ENCODE measurements around the gene SPECC1.

The SPECC1 gene

DNA sequence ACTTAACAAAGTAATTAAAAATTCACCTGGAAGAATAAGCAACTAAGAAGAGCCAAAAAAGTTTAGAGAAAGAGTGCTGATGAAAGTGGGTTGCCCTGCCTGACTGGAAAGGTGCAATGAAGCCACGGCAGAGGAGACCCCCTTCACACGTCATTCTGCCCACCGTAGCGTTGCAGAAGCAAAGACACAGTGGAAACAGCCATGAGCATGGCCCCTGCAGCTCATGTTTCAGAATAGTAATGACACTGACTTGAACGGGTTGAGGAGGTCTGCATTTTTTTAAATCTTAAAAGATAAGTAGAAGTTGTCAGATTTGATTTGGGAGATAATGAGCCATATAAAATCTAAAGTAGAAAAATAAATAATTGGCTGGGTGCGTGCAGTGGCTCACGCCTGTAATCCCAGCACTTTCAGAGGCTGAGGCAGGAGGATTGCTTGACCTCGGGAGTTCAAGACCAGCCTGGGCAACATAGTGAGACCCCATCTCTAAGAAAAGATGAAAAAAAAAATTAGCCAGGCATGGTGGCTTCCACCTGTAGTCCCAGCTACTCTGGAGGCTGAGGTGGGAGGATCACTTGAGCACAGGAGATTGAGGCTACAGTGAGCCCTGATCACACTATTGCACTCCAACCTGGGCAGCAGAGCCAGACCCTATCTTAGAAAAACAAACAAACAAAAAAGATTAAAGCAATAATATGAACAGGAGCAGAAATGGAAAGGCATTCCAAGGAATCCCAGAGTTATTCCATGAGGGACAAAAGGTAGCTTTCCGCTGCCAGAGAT, 273.6 kb downstream of the SPECC1 start:
- intact Hi-C loops (cut with DNase I), result no loop called here
- no peak for DNase-seq

DNA sequence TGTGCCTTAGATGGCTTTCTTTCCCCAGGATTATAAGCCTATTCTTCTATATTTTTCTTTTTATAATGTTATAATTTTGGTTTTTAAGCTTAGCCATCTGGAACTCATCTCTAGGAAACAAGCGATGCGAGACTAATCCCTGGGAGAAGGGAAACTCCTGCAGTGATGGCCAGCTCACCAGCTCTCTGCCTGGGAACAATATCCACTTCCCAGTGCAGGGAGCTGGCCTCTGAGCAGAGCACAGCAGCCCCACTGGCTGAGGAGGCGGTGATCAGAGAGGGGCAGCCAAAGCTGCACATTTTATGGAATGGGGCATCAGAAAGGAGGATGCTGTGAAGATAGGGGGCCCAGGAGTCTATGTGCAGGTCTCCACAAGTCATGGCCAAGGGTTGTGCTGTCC, 274.9 kb downstream of the SPECC1 start:
- DNase-seq, result no peak
- intact Hi-C loops (cut with DNase I), result no loop called here

DNA sequence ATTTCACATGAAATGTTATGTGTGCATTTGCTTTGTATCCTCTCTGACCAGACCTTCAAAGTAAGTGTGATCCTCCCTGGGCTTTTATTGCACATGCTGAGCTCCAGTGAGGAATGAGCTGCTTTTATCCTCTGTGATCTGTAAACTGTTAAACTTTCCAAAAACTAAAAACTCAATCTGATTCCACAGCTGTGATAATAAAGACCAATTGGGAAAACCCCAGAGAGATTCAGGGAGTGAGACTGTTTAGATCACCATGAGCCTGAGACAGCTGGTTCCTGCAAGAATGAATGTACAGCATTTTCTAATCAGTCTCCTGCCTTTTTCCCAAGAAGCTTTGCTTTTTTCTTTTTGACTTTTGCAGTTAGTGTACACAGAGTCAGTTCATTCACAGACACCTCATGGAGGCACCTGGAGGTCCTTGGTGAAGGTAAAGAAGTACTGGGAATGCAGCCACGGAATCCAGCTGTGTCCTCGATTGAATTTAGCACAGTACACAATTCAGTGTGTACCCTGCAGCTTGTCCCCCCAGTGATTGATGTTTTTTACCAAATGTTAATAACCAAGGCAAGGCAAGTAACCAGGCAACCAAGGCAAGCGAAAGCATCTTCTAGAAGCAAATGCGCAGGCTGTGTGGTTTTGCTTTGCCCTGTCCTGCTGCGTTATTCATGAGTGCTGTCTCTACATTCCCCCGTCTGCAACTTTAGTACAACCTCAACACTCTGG, 275.6 kb downstream of the SPECC1 start:
- intact Hi-C loops (cut with DNase I), result no loop called here
- no peak for DNase-seq

DNA sequence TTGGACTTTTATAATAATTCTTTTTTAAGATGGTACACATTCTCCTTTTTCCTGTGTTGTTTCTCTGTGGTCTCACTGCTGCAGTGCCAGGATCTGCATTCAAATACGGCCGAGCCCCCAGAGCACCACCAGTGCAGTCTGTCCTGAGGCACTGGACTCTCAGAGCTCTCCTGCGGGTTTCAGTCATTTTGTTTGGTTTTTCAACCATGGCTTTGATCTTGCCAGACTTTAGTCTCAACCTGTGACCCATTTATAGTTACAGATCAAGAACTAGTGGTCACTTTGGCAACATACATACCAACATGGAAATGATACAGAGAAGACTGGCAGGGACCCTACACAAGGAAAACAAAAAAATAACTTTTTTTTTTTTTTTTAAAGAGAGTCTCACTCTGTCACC, 280.8 kb downstream of the SPECC1 start:
- intact Hi-C loops (cut with DNase I), result no loop called here
- DNase-seq, result no peak

DNA sequence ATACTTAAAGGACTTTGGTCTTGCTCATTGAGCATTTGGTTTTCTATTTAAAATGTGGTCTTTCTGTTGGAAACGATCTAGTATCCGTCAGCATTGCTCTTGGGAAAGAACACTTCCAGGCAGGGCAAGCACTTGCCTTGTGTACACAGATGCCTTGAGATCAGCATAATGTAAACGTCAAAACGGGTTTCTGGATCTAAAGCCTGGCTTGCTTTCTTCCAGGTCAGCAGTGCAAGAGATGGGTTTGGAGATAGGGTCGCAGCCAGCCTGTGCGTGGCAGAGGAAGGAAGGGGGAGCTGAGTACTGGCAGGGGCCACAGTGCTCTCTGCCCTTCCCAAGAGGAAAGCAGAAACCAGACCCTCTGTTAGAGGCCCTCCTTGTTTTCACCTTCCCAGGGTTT, 282.7 kb downstream of the SPECC1 start:
- intact Hi-C loops (cut with DNase I), result no loop called here
- DNase-seq, result no peak

DNA sequence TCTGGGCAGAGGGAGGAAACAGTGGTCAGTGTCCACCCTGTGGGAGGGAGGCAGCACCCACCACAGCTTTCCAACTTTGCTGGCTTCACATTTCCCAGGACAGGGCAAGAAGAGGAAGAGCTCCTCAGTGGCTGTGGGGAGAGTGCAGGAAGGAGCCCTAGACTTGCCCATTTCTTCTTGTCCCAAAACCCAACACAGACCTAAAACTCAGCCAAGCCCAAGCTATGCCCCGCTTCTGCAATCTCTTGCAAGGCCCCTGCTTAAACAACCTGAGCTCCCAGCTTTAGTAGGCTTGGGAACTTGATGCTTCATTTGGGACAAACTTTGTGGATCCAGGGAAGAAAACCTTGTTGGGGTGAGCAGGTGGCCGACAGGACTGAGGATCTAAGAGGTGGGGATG, 284.3 kb downstream of the SPECC1 start:
- no peak for DNase-seq
- intact Hi-C loops (cut with DNase I), result no loop called here

DNA sequence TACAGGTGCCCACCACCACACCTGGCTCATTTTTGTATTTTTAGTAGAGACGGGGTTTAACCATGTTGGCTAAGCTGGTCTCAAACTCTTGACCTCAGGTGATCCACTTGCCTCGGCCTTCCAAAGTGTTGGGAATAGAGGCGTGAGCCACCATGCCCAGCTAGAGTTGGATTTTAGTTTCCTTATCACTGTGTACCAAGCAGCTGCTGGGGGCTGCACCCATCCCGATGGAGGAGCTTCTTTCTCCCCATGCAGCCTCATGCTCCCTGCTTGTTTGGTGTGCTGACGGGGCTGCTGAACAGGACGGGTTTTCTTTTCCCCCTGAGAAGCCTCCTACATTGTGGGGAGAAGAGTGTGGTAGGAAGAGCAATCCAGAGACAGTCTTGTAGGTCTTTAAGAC, 285.0 kb downstream of the SPECC1 start:
- intact Hi-C loops (cut with DNase I), result no loop called here
- no peak for DNase-seq

DNA sequence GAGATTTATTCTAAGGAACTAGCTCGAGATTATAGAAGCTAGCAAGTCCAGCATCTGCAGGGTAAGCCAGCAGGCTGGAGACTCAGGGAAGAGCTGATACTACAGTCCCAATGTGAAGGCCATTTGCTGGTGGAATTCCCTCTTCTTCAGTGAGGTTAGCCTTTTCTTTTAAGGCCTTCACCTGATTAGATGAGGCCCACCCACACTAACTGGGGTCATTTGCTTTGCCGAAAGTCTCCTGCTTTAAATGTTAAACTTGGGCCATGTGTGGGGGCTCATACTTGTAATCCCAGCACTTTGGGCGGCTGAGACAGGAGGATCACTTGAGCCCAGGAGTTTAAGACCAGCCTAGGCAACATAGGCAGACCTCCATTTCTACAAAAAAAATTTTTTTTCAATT, 289.9 kb downstream of the SPECC1 start:
- intact Hi-C loops (cut with DNase I), result no loop called here
- no peak for DNase-seq

DNA sequence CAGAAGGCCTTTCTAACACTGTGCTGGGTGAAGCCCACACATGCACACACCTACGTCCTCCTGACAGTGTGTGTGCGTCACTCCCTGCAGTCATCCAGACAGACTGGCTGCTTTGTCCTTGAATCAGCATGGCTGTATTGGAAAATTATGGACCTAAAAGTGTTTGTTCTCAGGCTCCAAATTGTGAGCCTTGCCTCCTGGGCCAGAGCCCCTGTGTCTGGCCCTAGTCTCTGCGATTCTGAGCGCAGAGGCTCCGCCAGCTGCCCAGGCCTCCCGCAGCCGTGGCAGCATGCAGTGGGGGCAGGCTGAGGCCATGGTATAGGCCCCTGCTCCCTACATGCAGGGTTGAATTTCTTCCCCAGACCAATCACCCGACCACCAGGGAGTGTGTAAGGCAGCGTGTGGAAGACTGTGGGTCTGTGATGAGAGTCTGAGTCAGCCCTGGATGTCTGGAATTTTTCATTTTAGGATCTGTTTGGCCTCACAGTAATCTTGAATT, 291.3 kb downstream of the SPECC1 start:
- peak in 3 of 10 donors; percentile 22 to 90 (median 61) for DNase-seq
- intact Hi-C loops (cut with DNase I), result loop anchor here (5.0 kb wide), 1 partner anchor 58 kb away; no protein-coding TSS in a partner anchor

DNA sequence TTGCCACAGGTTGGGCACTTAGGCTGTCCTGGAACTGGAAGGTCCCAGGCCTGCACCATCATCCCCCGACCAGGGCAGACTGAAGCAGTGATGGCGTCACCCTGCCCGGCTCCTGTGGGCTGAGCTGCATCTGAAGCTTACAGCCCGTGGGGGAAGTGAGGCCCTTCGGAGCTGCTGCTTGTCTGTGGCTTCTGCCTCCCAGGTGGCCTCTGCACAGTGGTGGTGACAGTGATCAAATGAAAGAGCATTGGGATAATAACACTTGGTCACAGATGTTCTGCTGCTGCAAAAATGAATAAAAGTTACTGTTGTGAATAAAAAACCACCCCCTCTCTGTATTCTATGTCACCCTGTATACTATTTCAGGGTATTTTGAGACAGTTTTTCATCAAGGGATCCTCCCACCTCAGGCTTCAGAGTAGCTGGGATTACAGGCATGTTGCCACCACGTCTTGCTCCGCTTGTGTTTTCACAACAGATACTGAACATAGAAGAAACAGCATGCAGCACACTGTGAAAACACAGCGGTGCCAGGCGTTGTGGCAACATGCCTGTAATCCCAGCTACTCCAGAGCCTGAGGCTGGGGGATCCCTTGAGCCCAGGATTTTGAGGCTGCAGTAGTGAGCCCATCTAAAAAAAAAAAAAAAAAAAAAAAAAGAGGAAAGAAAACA, 293.2 kb downstream of the SPECC1 start:
- DNase-seq, result peak in 2 of 10 donors; percentile 41 to 87

DNA sequence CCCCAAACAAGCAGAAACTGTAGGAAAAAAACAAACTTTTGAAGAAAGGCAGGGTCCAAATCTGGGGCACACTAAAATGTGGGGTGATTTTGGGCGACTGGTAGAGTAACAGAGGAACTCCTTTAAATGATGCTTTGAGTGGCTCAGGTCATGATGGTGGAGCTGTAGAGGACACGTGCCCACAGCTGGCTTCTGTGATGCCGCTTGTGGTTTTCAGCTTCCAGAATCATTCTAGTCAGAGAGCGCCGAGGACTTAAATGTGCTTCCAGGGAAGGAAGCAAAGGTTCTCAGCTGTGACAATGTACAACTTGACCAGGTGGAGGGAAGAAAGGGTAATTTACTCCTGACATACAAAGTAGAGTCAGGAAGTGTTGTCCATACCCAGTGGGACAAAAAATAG, 295.8 kb downstream of the SPECC1 start:
- DNase-seq, result no peak
- intact Hi-C loops (cut with DNase I), result loop anchor here (5.0 kb wide), 1 partner anchor 63 kb away; no protein-coding TSS in a partner anchor

More for the DNA sequence above, 293.2 kb downstream of the SPECC1 start:
- intact Hi-C loops (cut with DNase I), result loop anchor here (5.0 kb wide), 1 partner anchor 60 kb away; no protein-coding TSS in a partner anchor

DNA sequence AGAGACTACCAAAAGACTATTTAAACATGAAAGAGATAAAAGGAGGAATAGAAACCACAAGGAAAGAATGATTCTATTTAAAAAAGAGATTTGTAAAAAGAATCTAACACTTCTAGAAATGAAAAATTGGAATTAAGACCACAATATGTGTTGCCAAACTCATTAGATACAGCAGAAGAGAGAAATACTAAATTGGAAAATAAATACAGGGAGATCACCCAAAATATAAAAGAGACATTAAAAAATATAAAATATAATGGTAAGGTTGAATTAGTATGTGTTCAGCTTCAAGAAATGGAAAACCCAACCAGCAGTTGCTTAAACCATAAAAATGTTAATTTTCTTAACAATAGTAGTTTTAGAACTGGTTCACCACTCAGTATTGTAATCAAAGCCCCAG, 297.8 kb downstream of the SPECC1 start:
- intact Hi-C loops (cut with DNase I), result no loop called here
- no peak for DNase-seq

DNA sequence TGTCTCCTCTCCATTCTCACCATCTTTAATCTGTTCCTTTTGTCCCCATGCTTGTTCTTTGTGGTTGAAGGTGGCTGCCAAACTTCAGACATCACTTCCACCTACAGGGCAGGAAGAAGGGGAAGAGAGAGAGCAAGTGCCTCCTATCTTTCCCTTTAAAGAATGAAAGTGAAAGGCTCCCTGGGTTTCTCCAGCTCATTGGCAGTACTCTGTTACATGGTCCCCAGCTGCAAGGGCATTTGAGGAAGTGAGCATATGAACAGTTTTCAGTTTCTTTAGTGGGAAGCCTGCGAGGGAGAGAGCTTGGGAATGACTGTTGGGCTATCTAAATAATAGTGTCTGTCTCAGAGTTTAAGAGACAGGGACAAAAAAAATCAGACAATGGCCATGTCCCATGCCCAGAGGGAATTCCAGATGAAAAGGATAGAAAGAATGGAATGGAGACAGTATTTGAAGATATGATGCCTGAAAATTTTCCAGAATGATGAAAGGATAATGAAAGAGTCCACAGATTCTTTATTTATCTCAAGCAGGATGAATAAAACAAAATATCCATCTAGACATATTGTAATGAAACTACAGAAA, 298.3 kb downstream of the SPECC1 start:
- DNase-seq, result no peak
- intact Hi-C loops (cut with DNase I), result no loop called here

DNA sequence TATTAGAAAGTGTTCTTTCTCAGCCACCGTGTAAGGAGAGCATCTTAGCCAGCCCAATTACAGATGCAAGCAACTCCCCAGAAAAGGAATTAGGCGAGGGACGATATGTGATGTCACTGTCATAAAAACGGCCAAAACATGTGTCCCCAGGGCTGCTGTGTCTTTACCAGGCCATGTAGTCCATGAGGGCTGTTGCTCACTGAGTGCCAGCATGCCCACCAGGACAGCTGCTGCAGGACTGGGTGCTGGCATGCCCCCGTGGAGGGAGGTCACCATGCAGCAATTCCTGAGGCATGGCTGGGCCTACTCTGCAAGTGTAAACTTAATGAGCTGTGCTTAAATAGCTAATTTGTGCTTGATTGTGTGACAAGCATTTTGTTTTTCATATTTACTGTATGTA, 301.3 kb downstream of the SPECC1 start:
- DNase-seq, result peak in 1 of 10 donors; percentile 41
- intact Hi-C loops (cut with DNase I), result no loop called here

DNA sequence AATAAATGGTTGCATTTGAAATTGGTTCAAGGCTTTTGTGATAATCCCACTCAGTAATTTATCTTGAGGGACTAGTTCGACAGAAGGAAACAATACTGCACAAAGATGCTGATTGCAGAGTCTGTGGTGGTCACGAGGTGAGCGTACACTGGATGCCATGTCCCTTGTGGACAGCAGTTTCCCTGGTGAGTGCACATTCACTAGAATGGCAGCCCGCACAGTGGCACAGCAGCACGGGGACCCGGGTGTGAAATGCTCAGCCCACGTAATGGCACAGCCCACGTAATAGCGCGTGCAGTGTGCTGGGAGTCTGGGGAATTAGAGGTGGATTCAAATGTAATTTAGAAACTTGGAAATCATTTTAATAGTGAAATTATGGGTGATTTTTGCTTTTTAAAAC, 304.1 kb downstream of the SPECC1 start:
- intact Hi-C loops (cut with DNase I), result no loop called here
- peak in 6 of 10 donors; percentile 30 to 85 (median 64) for DNase-seq

DNA sequence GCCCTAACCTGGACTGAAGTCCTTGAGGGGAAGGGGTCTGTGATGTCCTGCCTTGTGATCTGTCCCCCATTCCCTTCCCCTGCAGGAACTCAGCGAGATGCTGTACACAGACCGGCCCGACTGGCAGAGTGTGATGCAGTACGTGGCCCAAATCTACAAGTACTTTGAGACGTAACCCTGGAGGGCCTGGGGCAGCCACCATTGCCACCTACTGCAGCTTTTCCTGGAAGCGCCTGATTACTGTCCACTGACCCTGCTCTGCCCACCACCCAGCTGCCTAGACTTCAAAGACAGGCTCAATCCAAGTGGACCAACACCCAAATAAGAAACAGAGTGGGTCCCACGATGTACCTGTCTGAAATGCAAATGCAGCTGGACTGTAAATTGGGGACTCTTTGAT, 304.7 kb downstream of the SPECC1 start:
- intact Hi-C loops (cut with DNase I), result no loop called here
- DNase-seq, result peak in 1 of 10 donors; percentile 77

DNA sequence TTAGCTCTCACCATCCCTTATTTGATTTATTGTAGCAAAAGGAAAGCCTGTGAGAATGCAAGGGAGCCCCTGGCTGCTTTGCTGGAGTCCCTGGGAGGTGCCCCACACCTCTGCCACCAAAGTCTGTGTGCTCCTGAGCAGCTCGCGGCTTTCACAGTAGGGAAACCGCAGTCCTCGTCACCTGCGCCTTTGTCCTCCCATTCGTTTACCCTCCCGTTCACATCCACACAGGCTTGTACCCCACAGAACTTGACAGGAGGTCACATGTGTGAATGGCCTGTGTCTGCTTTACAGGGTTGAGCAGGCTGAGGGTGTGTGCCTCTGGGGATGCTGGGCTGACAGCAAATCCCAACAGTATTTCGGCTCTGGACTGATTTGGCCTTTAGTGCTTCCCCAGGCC, 305.7 kb downstream of the SPECC1 start:
- DNase-seq, result peak in 1 of 10 donors; percentile 28
- intact Hi-C loops (cut with DNase I), result no loop called here

DNA sequence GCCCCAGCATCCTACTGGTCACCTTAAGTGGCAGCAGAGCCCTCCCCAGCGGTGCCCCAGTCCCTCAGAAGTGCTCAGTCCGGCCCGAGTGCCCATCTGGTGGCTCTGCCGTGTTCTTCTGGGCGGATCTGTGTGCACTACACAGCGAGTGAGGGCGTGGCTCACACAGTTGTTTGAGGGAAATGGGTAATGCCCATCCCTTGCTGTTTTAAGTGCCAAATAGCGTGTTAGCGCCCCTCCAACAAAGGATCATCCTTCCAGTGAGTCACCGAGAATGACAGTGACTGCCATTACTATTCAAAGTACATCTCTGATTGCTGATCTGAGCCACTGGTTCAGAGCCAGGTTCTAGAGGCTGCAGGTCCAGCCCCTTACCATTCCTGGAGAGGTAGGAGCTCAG, 306.2 kb downstream of the SPECC1 start:
- intact Hi-C loops (cut with DNase I), result no loop called here
- peak in 1 of 10 donors; percentile 46 for DNase-seq

DNA sequence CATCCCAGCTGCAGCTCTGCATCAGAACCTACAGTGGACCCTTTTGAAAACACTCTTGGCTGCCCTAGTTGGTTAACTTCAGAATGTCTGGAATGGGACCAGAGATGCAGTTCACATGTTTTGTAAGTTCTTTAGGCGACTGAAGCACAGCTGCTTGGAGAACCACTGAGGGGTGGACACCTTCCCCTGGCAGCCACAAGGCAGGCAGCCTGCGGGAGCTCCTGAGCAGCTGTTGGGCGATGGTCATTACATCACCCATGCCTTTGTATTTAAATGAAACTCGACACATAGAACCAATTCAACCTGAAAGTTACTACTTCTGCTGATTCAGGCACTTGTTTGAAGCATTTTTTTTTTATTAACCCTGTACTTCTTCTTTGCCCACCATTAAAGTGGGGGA, 306.7 kb downstream of the SPECC1 start:
- DNase-seq, result peak in 1 of 10 donors; percentile 79
- intact Hi-C loops (cut with DNase I), result no loop called here

DNA sequence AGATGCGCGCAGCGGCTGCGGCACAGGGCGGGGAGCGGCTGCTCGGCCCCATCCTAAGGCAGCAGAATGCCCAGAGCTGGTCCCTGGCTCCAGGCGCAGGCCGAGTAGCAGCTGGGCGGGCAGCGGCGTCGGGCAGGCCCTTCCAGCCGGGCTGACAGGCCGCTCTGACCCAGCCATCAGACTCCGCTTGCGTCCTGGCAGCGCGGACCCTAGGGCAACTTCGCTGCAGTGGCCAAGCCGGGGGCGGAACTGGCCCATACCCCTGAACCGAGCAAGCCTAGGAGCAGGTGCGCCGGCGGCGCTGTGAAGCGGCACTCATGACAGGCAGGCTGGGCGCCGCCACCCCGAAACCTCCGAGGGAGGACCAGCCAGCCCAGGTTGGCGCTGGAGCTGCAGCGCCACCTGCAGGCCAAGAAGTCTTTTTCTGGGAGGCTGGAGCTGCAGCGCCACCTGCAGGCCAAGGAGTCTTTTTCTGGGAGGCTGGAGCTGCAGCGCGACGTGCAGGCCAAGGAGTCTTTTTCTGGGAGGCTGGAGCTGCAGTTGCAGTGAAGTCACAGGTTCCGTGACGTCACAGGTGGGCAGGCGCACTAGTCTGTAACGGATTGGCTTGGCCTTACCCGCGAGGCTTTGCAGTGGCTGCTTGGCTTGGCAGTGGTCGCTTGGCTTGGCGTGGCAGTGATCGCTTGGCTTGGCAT, 311.5 kb downstream of the SPECC1 start:
- intact Hi-C loops (cut with DNase I), result loop anchor here (2.0 kb wide), 2 partner anchors 94 to 200 kb away; no protein-coding TSS in a partner anchor
- DNase-seq, result peak; percentile 57 to 97 (median 73)
